SK-N-SH (cell line): ENCODE measurements around the gene PVRIG. TPM values are rescaled to one million over a fixed set of nuclear protein-coding genes. Genes with fewer than 3 reads are reported as not detected.
"Not testable (repeated sequence)": the region's sequence is repeated elsewhere in the genome, so short reads cannot be mapped to it uniquely, and the experiment has no call there.

Experiments
- CTCF ChIA-PET: fragments of 300-600, 350-600 bp; formaldehyde crosslinking; extraction: SDS; loops from one replicate; lab custom pipeline; 2021; lab: Yijun Ruan, JAX
- POLR2A ChIA-PET: fragments of 350-600 bp; sonication (Branson Sonifier 250); formaldehyde crosslinking; extraction: SDS; loops from one replicate; lab custom pipeline; 2020; ENCODE audit warnings: antibody characterized with exemption, inconsistent platforms; lab: Yijun Ruan, JAX
- DNase-seq: peaks from one replicate; pipeline ENCODE4 v3.0.0; 2012
- H2AFZ ChIP-seq: fragments of 200-600 bp; sonication (generic); 2 replicates; pipeline ENCODE4 v1.8.1; 2016; ENCODE audit warnings: antibody characterized with exemption, mild to moderate bottlenecking, low read depth
- H3F3A ChIP-seq: fragments of 200-600 bp; sonication (generic); replicated peaks from 2 replicates; pipeline ENCODE3; 2016; ENCODE audit warnings: antibody characterized with exemption, mild to moderate bottlenecking; ENCODE audit not compliant: insufficient read depth
- H3K27ac ChIP-seq, 2 experiments: fragments of 200-500 bp in 1 of 2; fragments of 200-600 bp in 1 of 2; sonication (Bioruptor generic) in 1 of 2; sonication (generic), shearing (Covaris generic) in 1 of 2; 2 replicates each; pipeline versions ENCODE4 v1.5.1 to v1.6.1; 2014 to 2016; ENCODE audit warnings: low read depth in 2 of 2, inconsistent platforms in 1 of 2, low read length in 1 of 2, mild to moderate bottlenecking in 1 of 2, mixed read lengths in 1 of 2
- H3K27me3 ChIP-seq: fragments of 200-600 bp; sonication (generic), shearing (Covaris generic); 2 replicates; pipeline ENCODE4 v1.6.1; 2016; ENCODE audit warnings: mixed run types; ENCODE audit not compliant: insufficient read depth
- H3K36me3 ChIP-seq, 2 experiments: fragments of 200-500 bp in 1 of 2; fragments of 200-600 bp in 1 of 2; sonication (Bioruptor generic) in 1 of 2; sonication (generic) in 1 of 2; replicated peaks in 1 of 2; 2 replicates each; pipeline versions ENCODE3 to v1.5.1; 2014 to 2016; ENCODE audit warnings: low read length in 1 of 2, mild to moderate bottlenecking in 1 of 2; ENCODE audit not compliant: insufficient read depth in 2 of 2, control insufficient read depth in 1 of 2
- H3K4me1 ChIP-seq, 2 experiments: fragments of 200-500 bp in 1 of 2; fragments of 200-600 bp in 1 of 2; sonication (Bioruptor generic) in 1 of 2; sonication (generic), shearing (Covaris generic) in 1 of 2; 2 replicates each; pipeline versions ENCODE4 v1.5.1 to v1.6.1; 2014 to 2016; ENCODE audit warnings: low read depth in 1 of 2, low read length in 1 of 2, mixed run types in 1 of 2; ENCODE audit not compliant: insufficient read depth in 2 of 2, control insufficient read depth in 1 of 2
- H3K4me2 ChIP-seq: fragments of 200-600 bp; sonication (generic), shearing (Covaris generic); 2 replicates; pipeline ENCODE4 v1.6.1; 2017; ENCODE audit warnings: mixed run types
- H3K4me3 ChIP-seq, 2 experiments: fragments of 200-500 bp in 1 of 2; fragments of 200-600 bp in 1 of 2; sonication (Bioruptor generic) in 1 of 2; sonication (generic), shearing (Covaris generic) in 1 of 2; 2 replicates each; pipeline versions ENCODE4 v1.5.1 to v1.8.1; 2014 to 2016; ENCODE audit warnings: low read depth in 2 of 2, inconsistent platforms in 1 of 2, low read length in 1 of 2, mild to moderate bottlenecking in 1 of 2, mixed read lengths in 1 of 2, moderate library complexity in 1 of 2
- H3K79me2 ChIP-seq: fragments of 200-600 bp; sonication (generic); 2 replicates; pipeline ENCODE4 v1.8.1; 2017; ENCODE audit warnings: mild to moderate bottlenecking; ENCODE audit not compliant: insufficient read depth
- H3K9ac ChIP-seq: fragments of 200-600 bp; sonication (generic); 2 replicates; pipeline ENCODE4 v1.6.1; 2017; ENCODE audit warnings: mixed run types
- H3K9me2 ChIP-seq: fragments of 200-600 bp; sonication (generic); 2 replicates; pipeline ENCODE4 v1.6.1; 2017; ENCODE audit warnings: mixed run types
- H3K9me3 ChIP-seq: fragments of 200-600 bp; sonication (generic); 2 replicates; pipeline ENCODE4 v1.6.1; 2017; ENCODE audit warnings: mixed run types, mild to moderate bottlenecking, moderate library complexity
- H4K20me1 ChIP-seq: fragments of 200-600 bp; sonication (generic); 2 replicates; pipeline ENCODE4 v1.6.1; 2017; ENCODE audit warnings: mild to moderate bottlenecking, mixed run types; ENCODE audit not compliant: insufficient read depth
- EZH2phosphoT487 ChIP-seq: fragments of 200-600 bp; sonication (generic); IDR thresholded peaks from 2 replicates; pipeline ENCODE4 v1.6.1; 2017; ENCODE audit warnings: low read depth, mixed run types, mild to moderate bottlenecking, antibody characterized with exemption, moderate library complexity, borderline replicate concordance
- NRF1 ChIP-seq: IDR thresholded peaks from 2 replicates; pipeline ENCODE4 v1.6.1; 2012; ENCODE audit warnings: low read depth, mild to moderate bottlenecking, low read length
- RCOR1 ChIP-seq: fragments of 150-350 bp; IDR thresholded peaks from 2 replicates; pipeline ENCODE4 v1.6.1; 2017; ENCODE audit warnings: antibody characterized with exemption, low read length
- RXRA ChIP-seq: IDR thresholded peaks from 2 replicates; pipeline ENCODE4 v1.4.0; 2012; ENCODE audit warnings: low read depth, mild to moderate bottlenecking, borderline replicate concordance
- WGBS: methylation state at CpG from one replicate; pipeline ENCODE4 v1.1.6; 2017; ENCODE audit warnings: low lambda C conversion rate; 5-methylcytosine and 5-hydroxymethylcytosine counted together
- polyA plus RNA-seq, 3 experiments: library from polyadenylated mRNA; depleted of rRNA; stranded (reverse); fragments of >200 nt; gene quantifications; 2 replicates each; pipeline ENCODE4 v1.2.3, GENCODE V29; 2012
- TF ChIP-seq, protein P1 (sequence below): IDR thresholded peaks from 2 replicates; pipeline ENCODE4 v1.6.1; 2012; ENCODE audit warnings: mild to moderate bottlenecking, low read depth, low read length, moderate library complexity
- TF ChIP-seq, protein P2 (sequence below): fragments of 150-350 bp; IDR thresholded peaks from 2 replicates; pipeline ENCODE4 v1.6.1; 2017; ENCODE audit warnings: antibody characterized with exemption, low read length, low read depth, borderline replicate concordance
- TF ChIP-seq, protein P3 (sequence below): fragments of 150-350 bp; IDR thresholded peaks from 2 replicates; pipeline ENCODE4 v1.6.1; 2016; ENCODE audit warnings: mild to moderate bottlenecking, low read depth, low read length

Gene PVRIG
- polyA plus RNA-seq, 1 of the 3 experiments (the other 2 are of a cell fraction): not detected

DNA sequence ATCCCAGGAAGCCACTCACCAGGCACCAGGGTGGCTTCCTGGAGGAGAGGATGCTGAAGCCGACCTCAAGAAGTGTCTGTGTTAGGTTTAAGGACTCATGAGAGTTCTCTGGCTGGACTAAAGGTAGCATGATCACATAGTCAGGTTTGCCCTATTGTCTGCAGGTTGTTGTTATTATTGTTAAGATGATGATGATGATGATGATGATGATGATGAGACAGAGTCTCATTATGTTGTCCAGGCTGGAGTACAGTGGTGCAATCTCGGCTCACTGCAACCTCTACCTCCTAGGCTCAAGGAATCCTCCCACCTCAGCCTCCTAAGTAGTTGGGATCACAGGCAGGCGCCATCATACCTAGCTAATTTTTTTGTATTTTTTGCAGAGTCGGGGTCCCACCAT lies 44.5 kb downstream of the PVRIG start:
- H3F3A ChIP-seq, H3K27me3 ChIP-seq, CTCF ChIA-PET, H3K36me3 ChIP-seq, DNase-seq, H3K27ac ChIP-seq, H2AFZ ChIP-seq, POLR2A ChIA-PET, H3K9ac ChIP-seq, H3K9me3 ChIP-seq, H3K4me2 ChIP-seq, H3K4me1 ChIP-seq, H3K4me3 ChIP-seq, H3K9me2 ChIP-seq: not testable (repeated sequence)
- Histone ChIP-seq H3K79me2 (peaks cover 68% of the 10 kb centered on the region; the same call in 1 of the 2 replicates), H4K20me1 (peaks cover 47% of the 10 kb centered on the region)
- WGBS: 89% methylated on average over 4 of the region's 4 CpGs

DNA sequence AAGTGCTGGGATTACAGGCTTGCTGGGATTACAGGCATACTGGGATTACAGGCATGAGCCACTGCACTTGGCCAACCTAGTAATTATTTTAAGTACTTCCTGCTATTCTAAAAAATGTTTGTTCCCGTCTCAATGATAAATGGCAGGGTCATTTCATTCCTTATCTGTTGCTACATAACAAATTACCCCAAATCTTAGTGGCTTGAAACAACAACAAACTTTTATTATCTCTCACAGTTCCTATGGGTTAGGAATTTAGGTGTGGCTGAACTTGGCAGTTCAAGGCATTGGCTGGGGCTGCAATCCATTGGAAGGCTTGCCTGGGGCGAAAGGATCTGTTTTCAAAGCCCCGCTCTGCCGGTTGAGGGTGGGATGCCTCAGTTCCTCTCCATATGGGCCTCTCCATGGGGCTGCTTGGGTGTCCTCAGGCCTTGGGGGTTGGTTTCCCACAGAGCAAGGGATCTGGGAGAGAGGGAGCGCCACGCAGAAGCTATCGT lies 45.0 kb downstream of the PVRIG start:
- H3K27ac ChIP-seq, H3K27me3 ChIP-seq, H3K9ac ChIP-seq, H3F3A ChIP-seq, H3K36me3 ChIP-seq, H3K4me1 ChIP-seq, H3K4me2 ChIP-seq, H3K9me2 ChIP-seq, DNase-seq, H3K9me3 ChIP-seq, H3K4me3 ChIP-seq, CTCF ChIA-PET, POLR2A ChIA-PET, H2AFZ ChIP-seq: not testable (repeated sequence)
- peaks cover 73% of the 10 kb centered on the region for H3K79me2 ChIP-seq
- WGBS: 90% methylated on average over 7 of the region's 7 CpGs
- peaks cover 52% of the 10 kb centered on the region for H4K20me1 ChIP-seq

DNA sequence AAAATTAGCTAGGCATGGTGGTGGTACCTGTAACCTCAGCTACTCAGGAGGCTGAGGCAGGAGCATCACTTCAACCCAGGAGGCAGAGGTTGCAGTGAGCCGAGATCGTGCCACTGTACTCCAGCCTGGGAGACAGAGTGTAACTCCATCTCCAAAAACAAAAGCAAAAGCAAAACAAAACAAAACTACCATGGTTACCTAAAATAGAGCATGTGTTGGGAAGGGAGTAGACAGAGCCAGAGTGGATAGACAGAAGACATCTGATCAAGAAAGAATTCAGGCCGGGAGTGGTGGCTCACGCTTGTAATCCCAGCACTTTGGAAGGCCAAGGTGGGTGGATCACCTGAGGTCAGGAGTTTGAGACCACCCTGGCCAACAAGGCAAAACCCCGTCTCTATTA lies 46.1 kb downstream of the PVRIG start:
- DNase-seq, H3K27ac ChIP-seq, H3K4me3 ChIP-seq, H3K9me2 ChIP-seq, H3K4me2 ChIP-seq, H3K9ac ChIP-seq, H3K4me1 ChIP-seq, H3K36me3 ChIP-seq, H3K9me3 ChIP-seq, CTCF ChIA-PET, H2AFZ ChIP-seq, H3K27me3 ChIP-seq, POLR2A ChIA-PET, H3F3A ChIP-seq: not testable (repeated sequence)
- 94% methylated on average over 5 of the region's 5 CpGs for WGBS
- Histone ChIP-seq H4K20me1 (peaks cover 53% of the 10 kb centered on the region), H3K79me2 (peaks cover 75% of the 10 kb centered on the region)

DNA sequence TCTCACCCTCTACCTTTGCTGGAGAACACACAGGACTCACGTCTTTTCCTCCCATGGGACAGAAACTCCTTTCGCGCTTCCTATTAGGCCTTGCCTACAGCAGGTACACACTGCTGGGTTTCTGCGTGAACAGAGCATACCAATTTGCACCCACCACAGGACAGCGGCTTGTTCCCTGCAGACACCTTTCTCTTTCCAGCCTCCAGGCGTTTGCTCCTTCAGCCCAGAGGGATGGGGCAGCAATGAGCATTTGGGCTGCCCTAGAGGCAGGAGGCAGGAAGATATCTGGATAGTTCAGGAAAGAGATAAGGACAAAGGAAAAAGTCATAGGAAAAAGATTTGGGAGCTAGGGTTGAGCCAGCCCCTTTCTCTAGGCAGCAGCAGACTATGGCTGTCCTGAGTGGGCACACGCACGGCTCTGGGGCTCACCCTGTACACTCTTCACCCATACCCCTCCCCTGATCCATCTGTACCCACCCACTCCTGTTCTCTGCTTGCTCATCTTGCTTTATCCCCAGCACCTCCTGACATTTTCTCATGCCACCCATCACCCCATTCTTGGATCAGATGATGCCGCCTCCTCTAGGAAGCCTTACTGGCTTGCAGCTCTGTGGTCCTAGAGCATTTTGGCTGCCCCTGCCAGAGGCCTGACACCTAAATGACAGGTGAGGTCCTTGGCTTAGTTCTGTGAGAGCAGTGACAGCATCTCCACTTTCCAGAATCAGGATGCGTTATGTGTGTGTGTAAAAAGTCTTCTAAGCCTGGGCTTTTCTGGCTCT lies 47.0 kb downstream of the PVRIG start:
- H3K4me2 ChIP-seq: no peak overlapping the region
- ChIA-PET CTCF (no interaction called here), POLR2A (interaction anchor here (0.7 kb wide), 1 partner anchor 45 kb away, joined by 3 read pairs; no protein-coding TSS in a partner anchor)
- peaks cover 7 to 8% of the 10 kb centered on the region in 2 experiments; a peak in 1 of 4 replicates for H3K4me1 ChIP-seq
- peaks cover 0 to 3% of the 10 kb centered on the region in 2 experiments for H3K36me3 ChIP-seq
- no peak overlapping the region for H3K9ac ChIP-seq
- H3K27me3 ChIP-seq: no peaks in the 10 kb centered on the region
- no peak overlapping the region for H2AFZ ChIP-seq
- H3K4me3 ChIP-seq: no peak overlapping the region
- peaks cover 75% of the 10 kb centered on the region for H3K79me2 ChIP-seq
- no peak overlapping the region for H3K27ac ChIP-seq
- 94% methylated on average over 10 of the region's 10 CpGs for WGBS
- H3K9me2 ChIP-seq: no peaks in the 10 kb centered on the region
- no peak for DNase-seq
- H3F3A ChIP-seq: peaks cover 3% of the 10 kb centered on the region
- peaks cover 53% of the 10 kb centered on the region for H4K20me1 ChIP-seq
- no peaks in the 10 kb centered on the region for H3K9me3 ChIP-seq
- TF ChIP-seq, protein P1, sequence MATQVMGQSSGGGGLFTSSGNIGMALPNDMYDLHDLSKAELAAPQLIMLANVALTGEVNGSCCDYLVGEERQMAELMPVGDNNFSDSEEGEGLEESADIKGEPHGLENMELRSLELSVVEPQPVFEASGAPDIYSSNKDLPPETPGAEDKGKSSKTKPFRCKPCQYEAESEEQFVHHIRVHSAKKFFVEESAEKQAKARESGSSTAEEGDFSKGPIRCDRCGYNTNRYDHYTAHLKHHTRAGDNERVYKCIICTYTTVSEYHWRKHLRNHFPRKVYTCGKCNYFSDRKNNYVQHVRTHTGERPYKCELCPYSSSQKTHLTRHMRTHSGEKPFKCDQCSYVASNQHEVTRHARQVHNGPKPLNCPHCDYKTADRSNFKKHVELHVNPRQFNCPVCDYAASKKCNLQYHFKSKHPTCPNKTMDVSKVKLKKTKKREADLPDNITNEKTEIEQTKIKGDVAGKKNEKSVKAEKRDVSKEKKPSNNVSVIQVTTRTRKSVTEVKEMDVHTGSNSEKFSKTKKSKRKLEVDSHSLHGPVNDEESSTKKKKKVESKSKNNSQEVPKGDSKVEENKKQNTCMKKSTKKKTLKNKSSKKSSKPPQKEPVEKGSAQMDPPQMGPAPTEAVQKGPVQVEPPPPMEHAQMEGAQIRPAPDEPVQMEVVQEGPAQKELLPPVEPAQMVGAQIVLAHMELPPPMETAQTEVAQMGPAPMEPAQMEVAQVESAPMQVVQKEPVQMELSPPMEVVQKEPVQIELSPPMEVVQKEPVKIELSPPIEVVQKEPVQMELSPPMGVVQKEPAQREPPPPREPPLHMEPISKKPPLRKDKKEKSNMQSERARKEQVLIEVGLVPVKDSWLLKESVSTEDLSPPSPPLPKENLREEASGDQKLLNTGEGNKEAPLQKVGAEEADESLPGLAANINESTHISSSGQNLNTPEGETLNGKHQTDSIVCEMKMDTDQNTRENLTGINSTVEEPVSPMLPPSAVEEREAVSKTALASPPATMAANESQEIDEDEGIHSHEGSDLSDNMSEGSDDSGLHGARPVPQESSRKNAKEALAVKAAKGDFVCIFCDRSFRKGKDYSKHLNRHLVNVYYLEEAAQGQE: no peak
- TF ChIP-seq NRF1 (no peak), RCOR1 (no peak), RXRA (no peak), EZH2phosphoT487 (no peak)
- TF ChIP-seq, protein P2, sequence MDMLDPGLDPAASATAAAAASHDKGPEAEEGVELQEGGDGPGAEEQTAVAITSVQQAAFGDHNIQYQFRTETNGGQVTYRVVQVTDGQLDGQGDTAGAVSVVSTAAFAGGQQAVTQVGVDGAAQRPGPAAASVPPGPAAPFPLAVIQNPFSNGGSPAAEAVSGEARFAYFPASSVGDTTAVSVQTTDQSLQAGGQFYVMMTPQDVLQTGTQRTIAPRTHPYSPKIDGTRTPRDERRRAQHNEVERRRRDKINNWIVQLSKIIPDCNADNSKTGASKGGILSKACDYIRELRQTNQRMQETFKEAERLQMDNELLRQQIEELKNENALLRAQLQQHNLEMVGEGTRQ: no peak
- TF ChIP-seq, protein P3, sequence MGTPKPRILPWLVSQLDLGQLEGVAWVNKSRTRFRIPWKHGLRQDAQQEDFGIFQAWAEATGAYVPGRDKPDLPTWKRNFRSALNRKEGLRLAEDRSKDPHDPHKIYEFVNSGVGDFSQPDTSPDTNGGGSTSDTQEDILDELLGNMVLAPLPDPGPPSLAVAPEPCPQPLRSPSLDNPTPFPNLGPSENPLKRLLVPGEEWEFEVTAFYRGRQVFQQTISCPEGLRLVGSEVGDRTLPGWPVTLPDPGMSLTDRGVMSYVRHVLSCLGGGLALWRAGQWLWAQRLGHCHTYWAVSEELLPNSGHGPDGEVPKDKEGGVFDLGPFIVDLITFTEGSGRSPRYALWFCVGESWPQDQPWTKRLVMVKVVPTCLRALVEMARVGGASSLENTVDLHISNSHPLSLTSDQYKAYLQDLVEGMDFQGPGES: no peak
